Fibroblast of skin of abdomen (primary cell): ENCODE results near the gene FHIT.

ENCODE experiments used
- DNase-seq: peaks from one replicate; pipeline ENCODE4 v3.0.0-alpha.2; 2013

FHIT gene

DNA sequence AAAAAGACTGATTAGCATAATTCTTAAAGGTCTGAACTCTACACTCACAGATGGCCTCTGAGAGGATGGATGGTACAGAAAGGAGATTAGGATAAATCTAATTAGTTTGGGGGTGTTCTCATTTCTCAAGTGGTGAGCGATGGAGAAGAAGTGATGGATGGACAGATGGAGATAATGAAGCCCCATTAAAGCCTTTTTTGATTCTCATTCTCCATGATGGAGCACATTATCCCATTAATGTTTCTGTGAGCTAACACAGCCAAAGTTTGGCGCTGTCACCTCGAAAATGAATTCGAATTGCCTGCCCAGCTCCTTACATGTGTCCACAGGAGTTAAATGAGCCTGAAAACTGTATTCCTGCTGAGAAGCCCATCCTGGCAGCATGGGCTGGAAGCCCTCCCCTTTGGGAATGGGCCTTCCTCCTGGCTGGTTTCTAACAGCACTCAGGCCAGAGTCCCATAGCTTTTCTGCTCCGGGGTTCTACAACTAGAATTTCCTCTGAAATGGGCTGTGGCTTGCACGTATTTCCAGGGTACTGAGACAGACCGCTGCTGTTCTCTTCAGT is 1475.4 kb downstream of the FHIT start:
- DNase-seq: no peak

DNA sequence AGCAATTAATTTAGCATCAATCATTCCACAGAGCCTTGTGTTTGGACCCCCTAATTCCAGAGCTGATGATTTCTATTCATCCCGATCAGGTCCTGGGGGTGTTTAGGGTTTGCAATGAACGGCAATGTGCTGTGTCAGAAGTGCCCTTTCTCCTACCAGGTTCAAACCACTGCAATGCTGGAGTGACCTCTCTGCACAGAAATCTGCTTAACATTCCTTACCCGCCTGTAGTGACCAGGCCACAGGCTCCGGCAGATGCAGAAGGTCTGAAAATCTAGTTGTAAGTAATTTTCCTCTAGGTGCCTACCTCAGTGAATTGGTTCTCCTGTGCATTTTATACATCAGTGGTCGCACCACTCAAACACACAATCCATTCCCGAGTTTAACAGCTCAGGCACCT is 1476.1 kb downstream of the FHIT start:
- DNase-seq: no peak

DNA sequence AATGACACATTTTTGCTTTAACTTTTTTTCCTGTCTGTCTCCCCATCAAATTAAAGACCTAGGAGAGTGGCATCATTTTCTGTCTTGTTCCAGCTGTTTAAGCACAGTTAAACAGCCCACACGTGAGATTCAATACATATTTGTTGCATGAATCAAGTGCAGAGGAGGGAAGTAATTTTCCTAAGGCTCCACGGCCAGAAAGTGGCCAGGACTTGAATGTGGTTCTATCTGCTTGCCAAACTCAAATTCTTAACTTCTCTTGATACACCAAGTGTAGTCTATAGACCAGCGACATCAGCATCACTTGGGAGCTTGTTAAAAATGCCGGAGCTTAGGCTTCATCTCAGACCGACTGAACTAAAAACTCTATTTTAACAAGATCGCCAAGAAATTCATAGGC is 1476.6 kb downstream of the FHIT start:
- DNase-seq: peak; percentile 91

DNA sequence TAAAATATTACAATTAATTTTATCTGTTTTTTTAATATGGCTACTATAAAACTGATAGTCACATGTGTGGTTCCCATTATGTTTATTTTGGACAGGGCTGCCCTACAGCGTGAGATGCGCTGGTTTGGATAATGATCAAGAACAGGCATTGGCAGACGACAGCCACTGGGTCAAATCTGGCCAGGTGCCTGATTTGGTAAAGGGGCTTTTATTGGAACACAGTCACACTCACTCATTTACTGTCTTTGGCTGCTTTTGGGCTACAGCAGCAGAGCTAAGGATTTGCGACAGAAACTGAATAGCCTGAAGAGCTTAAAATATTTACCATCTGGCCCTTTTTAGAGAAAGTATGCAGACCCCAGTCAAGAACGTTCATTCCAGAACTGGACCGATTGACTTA is 1477.3 kb downstream of the FHIT start:
- DNase-seq: no peak

DNA sequence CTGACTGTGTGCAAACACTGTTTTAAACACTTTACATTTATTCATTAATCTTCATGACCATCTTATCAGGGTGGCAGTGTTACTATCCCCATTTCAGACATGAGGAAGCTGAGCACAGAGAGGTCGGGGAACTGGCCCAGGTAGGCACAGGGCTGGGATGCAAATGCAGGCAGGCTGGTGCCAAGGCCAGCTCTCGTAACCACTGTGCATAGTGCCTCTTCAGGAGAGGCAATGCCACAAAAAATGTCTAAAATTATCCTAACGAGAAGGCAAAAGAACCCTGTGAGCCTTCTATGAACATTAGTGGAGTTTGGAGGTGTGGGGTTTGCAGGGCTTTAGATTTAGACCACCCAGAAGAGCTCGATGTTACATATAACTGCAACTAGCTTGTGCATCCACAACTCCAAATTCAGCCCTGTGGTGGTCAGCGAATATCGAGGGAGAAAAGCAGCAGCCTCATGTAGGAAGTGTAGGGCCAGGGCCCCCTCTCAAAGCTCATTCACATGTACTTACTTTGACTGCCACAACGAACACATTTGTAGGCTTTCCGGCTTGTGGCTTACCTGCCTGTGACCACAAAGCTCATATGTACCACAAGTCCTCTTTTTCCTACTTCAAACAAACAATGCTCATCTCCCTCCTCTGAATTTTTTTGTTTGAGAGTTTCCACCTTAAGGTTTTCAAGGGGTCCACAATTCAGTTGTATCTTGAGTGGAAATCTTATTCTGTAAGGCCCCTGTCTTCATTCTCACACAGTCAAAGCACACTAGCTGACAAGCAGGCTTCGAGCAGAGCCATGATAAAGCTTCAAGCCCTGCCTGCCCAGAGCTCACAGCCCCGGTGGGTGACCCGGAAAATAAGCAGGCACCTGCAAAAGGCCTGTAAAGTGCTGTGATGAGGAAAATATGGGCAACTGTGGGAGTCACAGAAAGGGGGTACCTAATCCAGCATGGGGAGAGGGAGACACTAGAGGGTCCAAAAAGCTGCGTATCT is 1478.5 kb downstream of the FHIT start:
- no peak for DNase-seq

DNA sequence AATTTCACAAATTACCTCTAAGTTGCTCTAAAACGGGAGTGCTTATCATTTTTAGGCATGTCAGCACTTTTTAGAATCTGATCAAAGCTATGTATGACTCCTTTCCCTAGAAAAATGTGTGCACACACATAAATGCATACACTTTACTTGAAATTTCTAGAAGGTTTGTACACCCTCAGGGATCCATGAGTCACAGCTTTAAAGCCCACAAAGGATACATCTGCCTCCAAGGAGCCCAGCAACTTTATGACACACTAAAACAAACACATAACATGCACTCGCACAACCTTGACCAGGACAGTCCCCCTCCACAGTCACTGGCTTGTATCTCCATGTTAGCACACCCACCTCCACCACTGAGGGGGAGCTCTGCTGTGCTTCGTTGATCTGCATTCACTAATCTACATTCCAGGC is 1479.5 kb downstream of the FHIT start:
- DNase-seq: peak; percentile 84

DNA sequence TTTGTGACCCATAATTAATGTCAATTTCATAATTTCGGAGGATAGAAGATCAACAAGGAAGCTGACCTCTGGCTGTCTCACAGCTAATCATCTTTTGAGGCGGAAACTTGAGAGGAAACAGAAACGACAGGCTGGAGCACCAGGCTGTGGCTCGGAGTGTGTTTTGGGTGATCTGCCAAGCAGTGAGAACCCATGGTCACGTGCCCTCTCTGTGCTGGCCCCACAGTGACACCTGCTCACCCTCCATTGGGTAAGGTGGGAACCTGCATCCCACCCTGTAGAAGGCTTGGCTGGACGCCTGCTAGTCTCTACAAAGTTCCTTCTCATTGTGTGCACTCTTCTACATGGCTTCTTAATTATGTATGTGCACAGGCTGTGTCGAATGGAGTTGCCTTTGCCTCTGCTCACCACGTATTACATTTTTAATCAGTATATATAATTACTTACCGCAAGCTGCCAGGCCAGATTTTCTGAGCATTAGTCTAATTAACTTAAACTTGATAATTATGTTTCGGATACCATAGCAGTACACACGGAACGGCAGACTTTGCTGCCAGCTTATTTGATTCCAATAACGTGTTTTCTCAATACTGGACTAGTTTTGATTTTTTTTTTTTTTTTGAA is 1482.0 kb downstream of the FHIT start:
- DNase-seq: no peak

DNA sequence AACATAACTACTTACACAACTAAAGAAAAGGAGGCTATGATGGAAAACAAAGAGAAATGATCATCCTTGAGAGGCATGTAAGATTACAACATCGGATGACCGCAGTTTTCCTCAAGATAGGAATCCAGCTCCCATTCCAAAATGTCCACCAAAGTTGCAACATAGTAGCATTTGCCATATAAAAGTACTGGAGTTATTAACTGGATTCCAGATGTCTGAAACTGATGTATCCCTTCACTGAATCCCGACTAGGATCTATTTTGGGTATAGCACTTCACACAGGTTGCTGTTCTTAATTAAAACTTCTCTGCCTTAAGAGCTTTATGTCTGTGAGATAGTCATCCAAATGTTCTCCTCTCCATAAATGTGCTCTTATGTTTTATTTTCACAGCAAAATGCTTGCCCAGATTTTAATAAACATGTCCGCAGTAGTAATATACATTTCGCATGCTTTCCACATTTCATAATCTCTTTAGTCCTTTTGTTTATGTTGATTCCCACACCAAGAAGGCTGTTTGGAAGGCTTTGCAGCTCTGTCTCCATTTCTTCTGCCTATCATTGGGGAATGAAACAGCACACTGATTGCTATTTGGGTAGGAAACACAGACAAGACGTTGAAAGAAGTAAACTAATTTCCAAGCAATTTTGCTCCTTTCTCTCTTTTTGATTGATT is 1484.9 kb downstream of the FHIT start:
- peak; percentile 96 for DNase-seq

DNA sequence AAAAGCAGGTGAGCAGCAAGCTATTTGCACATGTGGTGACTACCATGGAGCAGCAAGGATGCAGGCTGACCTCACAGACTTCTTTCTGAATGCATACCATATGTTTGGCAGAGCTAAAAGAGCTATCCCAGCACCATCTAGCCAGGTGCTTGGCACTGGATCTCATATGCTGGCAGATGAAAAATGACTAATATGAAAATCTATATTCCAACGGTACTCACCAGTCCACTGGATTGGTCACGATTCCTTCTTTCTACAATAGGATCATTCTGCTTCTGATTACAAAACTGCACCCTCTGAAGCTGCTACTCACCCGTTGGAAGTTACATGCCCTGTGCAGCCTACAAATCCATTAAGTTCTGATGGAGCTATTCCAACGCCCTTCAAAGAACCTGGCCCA is 1487.1 kb downstream of the FHIT start:
- peak; percentile 58 for DNase-seq

DNA sequence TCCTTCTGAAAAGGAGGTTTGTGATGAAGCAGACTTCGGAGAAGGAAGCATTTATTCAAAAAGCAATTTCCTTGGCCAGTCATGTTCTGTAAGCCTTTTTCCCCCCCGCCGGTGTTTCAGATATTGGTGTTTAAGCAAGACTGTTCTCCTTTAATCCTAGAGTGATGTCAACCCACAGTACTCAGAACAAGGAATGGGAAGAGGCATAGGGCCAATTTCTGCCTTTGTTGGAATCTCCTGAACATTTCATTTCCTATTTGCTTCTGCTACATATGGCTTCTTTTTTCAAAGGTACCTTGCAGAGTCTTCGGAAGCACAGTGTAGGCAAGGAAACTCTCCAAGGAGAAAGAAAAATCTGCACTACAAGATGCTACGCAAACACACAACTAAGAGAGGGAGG is 1488.3 kb downstream of the FHIT start:
- no peak for DNase-seq

DNA sequence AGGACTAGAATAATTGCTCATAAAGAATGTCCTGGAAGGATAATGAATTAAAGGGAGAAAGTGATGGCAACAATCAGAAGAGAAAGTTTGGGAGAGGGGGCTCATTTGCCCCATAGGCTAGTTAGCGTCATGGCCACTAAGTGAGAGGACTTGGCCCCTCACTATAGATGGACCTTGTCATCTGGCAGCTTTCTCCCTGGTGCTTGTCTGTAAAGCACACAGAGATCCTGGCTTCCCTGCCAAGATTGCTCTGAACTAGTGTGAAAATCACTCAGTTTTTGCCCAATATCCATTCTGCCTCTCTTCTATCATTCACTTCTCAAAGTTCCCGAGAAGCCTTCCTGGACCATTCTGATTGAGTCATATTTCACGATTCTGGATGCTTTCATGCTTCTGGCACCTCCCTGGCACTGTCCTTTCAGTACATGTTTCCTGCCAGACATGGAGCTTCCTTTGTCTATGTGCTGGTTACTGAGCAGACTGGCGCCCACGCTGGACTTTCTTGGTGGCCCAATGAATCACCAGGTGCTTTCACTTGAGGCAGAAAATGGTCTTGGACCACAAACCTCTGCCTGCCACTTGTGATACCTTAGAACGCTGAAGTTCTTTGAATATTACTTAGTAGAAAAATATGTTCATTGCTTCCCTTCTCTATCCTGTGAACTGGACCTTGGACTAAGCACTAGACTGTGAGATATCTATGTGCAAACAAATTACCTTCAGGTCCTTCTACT is 1491.8 kb downstream of the FHIT start:
- DNase-seq: no peak

DNA sequence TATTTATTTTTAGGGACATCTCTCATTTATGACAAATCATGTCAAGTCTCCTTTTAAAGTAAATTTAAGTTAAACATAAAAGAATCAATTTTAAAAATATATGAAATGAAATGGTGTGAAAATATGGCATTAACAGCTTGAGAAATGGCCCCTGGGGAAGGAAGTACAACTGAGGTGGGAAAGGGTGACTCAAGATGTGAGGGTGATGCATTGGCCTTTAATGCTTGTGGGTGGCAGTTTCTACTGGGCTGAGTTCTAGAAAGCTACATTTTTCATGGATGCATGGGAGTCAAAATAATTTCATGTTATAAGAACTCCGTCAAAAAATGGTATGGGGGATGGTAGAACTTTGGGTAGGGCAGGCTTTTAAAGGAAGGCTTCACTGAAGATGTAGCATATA is 1492.6 kb downstream of the FHIT start:
- no peak for DNase-seq

DNA sequence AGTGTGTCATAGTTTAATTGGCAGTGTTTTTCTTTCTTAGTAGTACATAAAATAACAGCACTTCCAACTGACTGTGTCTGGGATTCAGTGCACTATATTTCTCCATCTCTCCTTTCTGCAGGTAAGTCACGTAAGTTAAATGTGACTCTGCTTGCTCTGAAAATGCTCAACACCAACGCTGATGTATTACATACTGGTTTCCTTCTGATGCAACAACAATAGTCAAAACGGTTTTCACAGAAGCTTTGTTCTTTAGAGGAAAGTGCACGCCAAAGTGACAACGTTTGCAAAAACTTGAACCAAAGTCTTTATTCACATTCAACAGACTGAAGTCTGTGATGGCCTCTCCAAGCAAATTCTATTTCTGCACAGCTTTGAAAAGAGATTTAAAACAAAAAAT is 1494.3 kb downstream of the FHIT start:
- DNase-seq: no peak

DNA sequence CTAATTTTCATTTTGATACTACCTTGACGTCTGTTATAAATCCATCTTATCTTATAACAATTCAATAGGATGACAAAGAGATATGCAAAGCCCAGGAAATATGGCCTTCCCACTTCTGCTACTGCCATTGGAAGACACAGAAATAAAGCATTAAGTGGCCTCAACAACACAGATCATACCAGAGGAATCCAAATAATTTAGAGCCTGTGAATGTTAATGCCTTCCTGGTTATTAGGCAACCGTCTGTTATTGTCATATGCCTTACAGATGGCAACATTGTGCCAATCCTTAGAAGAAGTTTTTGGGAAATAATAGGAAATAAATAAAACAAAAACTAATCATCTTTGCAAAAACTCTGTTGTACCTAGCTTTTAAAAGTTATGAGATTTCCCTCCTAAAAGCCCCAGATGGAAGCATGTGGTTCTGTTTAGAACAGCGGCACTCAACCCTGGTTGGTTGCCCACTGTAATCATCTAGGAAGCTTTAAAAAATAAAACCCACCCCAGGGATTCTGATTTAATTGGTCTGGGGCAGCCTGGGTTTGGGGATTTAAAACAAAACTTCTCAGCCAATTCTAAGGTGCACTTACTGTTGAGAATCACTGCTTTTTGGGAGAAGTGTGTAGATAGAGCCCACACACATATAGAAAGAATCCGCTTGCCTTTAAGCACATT is 1496.7 kb downstream of the FHIT start:
- DNase-seq: no peak

DNA sequence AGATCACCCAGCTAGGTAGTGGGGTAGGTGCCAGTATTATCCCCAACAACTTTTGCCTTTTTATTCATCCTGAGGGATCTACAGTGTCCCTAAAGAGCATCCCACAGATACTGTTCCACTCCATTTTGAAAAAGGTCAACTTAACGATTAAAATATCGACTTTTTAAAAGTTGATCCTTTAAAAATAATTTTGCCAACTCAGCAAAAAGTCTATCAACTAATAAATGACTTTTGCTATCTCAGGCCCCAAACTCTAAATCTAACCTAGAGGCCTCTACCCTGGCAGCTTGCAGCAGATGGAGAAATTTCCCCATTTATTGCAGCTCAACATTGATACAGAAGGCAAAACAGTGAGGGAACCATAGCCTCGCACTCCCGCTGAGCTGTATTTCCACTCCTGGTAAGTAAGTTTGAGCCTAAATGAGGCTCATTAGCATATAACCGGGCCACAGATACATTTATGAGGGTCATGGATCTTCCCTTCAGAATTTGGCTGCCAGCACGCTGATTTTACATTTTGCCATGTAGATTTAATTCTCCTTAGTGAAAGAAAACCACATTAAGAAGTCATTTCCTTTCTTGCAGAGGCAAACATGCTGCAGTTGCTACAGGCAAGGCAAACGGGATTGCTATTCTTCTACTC is 1497.3 kb downstream of the FHIT start:
- no peak for DNase-seq

DNA sequence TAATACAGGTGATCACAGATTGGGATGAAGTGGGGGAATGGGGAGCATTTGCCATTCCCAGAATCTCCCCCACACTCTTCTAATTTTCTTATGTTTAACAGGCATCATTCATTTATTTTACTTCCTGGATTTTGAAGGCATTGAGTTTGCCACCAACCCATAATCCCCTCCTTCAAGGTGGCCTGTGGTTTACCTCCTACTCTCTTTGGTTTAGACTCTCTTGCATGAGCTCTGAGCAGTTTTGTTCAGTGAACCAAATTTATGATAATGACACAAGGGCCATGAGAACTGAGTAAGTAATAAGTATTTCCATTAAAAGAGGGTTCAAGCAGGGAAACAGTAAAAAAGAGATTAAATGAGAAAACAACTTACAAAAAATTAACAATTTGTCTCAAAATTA is 1498.3 kb downstream of the FHIT start:
- DNase-seq: no peak

DNA sequence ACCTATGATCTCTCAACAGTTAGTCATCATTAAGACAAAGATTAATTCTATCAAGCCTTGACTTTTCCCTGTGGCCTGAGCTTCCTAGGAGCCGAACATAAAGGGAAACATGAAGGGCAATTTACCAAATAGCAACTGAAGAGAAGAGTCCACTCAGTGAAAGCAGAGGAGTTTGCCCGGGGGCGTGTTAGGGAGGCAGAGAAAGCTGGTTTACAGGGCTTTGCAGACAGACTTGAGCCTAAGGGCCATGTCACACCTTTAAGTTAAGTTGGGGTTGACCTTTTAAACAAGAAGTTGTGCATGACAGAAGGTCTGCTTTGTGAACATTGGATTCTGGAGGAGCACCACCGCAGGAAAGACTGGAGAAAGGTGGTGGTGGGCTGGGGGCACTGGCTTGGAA is 1499.6 kb downstream of the FHIT start:
- DNase-seq: no peak

DNA sequence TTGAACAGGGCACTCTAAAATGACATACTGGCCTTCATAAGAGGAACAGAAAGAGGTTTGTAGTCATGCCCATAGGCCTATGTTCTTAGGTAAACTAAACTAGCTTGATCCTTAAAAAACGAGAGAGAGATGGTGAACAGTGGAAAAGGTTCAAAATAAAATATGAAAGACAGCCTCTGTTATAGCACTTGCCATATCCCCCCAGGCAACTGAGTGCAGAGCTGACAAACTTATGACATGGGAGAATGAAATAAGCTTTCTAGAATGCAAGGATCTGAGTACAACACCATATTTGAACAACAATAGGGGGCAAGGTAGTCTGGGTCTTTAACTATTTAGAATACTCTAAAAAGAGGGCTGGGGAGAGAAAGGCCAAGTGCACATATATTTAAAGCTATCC is 1500.9 kb downstream of the FHIT start:
- no peak for DNase-seq

DNA sequence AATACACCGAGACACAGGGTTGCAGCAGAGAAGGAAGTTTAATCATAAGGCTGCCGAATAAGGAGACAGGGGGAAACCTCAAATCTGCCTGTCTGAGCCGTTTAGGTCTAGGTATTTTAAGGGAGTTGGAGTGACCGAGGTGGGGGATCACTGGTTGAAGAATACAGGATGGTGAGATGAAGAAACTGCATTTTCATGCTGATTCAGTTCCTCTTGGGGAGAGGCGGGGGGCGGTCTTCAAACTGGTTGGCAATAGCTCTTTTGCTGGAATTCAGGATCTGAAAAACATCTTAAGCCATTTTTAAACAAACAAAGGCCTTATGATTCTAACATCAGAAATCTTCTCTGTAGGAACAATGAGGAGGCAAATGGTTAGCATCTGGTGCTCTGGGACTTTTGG is 1502.0 kb downstream of the FHIT start:
- DNase-seq: peak; percentile 42

DNA sequence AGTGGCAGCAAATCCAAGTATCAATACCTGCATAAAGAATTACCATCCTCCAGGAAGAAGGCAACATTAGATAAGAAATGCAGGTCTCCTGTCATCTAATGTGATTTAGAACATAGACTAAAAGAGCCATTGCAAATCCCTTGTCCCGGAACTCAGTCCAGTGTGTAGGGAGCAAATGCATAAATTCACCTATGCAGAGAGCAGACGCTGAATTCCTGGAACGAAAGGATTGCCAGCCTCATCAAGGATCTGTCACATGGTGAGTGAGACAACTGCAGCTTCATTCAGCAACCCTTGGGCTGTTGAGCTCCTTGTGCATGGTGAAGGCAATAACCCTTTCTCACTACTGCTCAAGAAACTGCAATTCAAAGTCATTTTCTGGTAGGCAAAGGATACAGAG is 1504.7 kb downstream of the FHIT start:
- DNase-seq: no peak

DNA sequence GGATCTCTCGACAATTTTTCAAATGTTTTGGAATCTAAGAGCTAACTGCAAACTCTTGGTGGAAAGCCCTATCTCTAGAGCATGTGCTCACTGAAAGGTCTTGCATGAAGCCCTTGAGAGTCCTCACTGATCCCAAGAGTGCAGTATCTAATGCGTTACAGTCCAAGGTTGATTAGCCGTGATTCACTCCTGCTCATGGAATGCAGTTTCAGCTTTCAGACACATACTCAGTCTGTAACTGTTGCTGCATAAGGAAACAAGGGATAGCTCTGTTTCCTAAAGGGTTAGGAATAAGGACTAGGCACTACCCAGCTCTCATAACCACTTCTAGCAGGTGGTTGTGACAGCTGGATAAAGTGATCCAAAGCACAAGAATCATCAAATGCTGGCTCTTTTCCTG is 1514.0 kb downstream of the FHIT start:
- DNase-seq: no peak
